T-helper 17 cell (primary cell): ENCODE results near the gene SLC2A5. TPM values are rescaled to one million over a fixed set of nuclear protein-coding genes. Genes with fewer than 3 reads are reported as not detected.
"Not testable (repeated sequence)": the region's sequence is repeated elsewhere in the genome, so short reads cannot be mapped to it uniquely, and the experiment has no call there.

Experiments
- ATAC-seq: fragments of 150-1000 bp; cut with Tn5 transposase; 2 replicates; pipeline ENCODE4 v1.10.0; 2021; ENCODE audit warnings: mild to moderate bottlenecking, moderate library complexity
- DNase-seq, 3 donors: peaks; one replicate each; pipeline versions ENCODE4 v3.0.0 to v3.0.0-alpha.2; 2020 to 2021
- H3K9me3 ChIP-seq: one replicate; pipeline ENCODE4 v1.7.0; 2013; ENCODE audit warnings: low read length, mild to moderate bottlenecking; ENCODE audit not compliant: control insufficient read depth, poor library complexity, severe bottlenecking
- H3K27ac Mint-ChIP-seq: one replicate; pipeline ENCODE4 v1.8.0; 2022; ENCODE audit warnings: mild to moderate bottlenecking, moderate library complexity, mixed read lengths
- H3K27me3 Mint-ChIP-seq: one replicate; pipeline ENCODE4 v1.8.0; 2022; ENCODE audit warnings: mixed read lengths
- H3K36me3 Mint-ChIP-seq: one replicate; pipeline ENCODE4 v1.8.0; 2022; ENCODE audit warnings: low read depth, mixed read lengths
- H3K4me1 Mint-ChIP-seq: one replicate; pipeline ENCODE4 v1.8.0; 2022; ENCODE audit warnings: mild to moderate bottlenecking, mixed read lengths
- H3K4me3 Mint-ChIP-seq: one replicate; pipeline ENCODE4 v1.8.0; 2022; ENCODE audit warnings: mild to moderate bottlenecking, moderate library complexity, mixed read lengths
- total RNA-seq, 4 donors: library from RNA in 2 of 4; stranded (reverse) in 2 of 4; gene quantifications; one replicate each; pipeline ENCODE4 v1.2.3 and lab custom pipeline; 2022 to 2026

SLC2A5 gene
- total RNA-seq, 2 donors from 2014 or later = 0.85 TPM; not detected in 1

GRCh38 chr1:9014475-9015375, 54.7 kb downstream of the SLC2A5 start:
- no peak overlapping the region for H3K4me3 Mint-ChIP-seq
- no peak overlapping the region for H3K27ac Mint-ChIP-seq
- peaks cover 33% of the 10 kb centered on the region for H3K27me3 Mint-ChIP-seq
- H3K36me3 Mint-ChIP-seq = peaks cover 4% of the 10 kb centered on the region
- DNase-seq (no peak), ATAC-seq (no peak)
- H3K4me1 Mint-ChIP-seq = peaks cover 15% of the 10 kb centered on the region
- H3K9me3 ChIP-seq = no peaks in the 10 kb centered on the region

- no peaks in the 10 kb centered on the region for H3K9me3 ChIP-seq
- peaks cover 33% of the 10 kb centered on the region for H3K27me3 Mint-ChIP-seq
- H3K36me3 Mint-ChIP-seq = peaks cover 4% of the 10 kb centered on the region
- H3K4me3 Mint-ChIP-seq = no peak overlapping the region
- peaks cover 13% of the 10 kb centered on the region for H3K4me1 Mint-ChIP-seq
- ATAC-seq (no peak), DNase-seq (no peak)
- H3K27ac Mint-ChIP-seq = no peak overlapping the region
These were observed 55.6 kb downstream of the SLC2A5 start for GRCh38 chr1:9013819-9014218.

- DNase-seq (no peak), ATAC-seq (no peak)
- H3K9me3 ChIP-seq = no peaks in the 10 kb centered on the region
- H3K4me1 Mint-ChIP-seq = peaks cover 11% of the 10 kb centered on the region
- no peak overlapping the region for H3K27ac Mint-ChIP-seq
- peaks cover 2% of the 10 kb centered on the region for H3K36me3 Mint-ChIP-seq
- peaks cover 21% of the 10 kb centered on the region for H3K27me3 Mint-ChIP-seq
- H3K4me3 Mint-ChIP-seq = no peak overlapping the region
These were observed 58.6 kb downstream of the SLC2A5 start for GRCh38 chr1:9010781-9011323.

GRCh38 chr1:9009438-9010370, 59.7 kb downstream of the SLC2A5 start:
- no peaks in the 10 kb centered on the region for H3K9me3 ChIP-seq
- H3K36me3 Mint-ChIP-seq = peaks cover 2% of the 10 kb centered on the region
- DNase-seq (no peak), ATAC-seq (no peak)
- H3K4me1 Mint-ChIP-seq = peaks cover 8% of the 10 kb centered on the region
- no peak overlapping the region for H3K4me3 Mint-ChIP-seq
- peaks cover 21% of the 10 kb centered on the region for H3K27me3 Mint-ChIP-seq
- no peak overlapping the region for H3K27ac Mint-ChIP-seq

- Mint-ChIP-seq H3K27ac (no peak overlapping the region), H3K27me3 (peaks cover 12% of the 10 kb centered on the region), H3K4me3 (no peak overlapping the region), H3K4me1 (peaks cover 8% of the 10 kb centered on the region), H3K36me3 (peaks cover 2% of the 10 kb centered on the region)
- DNase-seq (no peak), ATAC-seq (no peak)
- H3K9me3 ChIP-seq = no peaks in the 10 kb centered on the region
These were observed 61.2 kb downstream of the SLC2A5 start for GRCh38 chr1:9008236-9008635.

GRCh38 chr1:9006956-9007615, 62.3 kb downstream of the SLC2A5 start:
- no peak overlapping the region for H3K4me3 Mint-ChIP-seq
- ATAC-seq (no peak), DNase-seq (no peak)
- no peak overlapping the region for H3K27ac Mint-ChIP-seq
- peaks cover 8% of the 10 kb centered on the region for H3K4me1 Mint-ChIP-seq
- H3K36me3 Mint-ChIP-seq = peaks cover 2% of the 10 kb centered on the region
- no peaks in the 10 kb centered on the region for H3K9me3 ChIP-seq
- peaks cover 10% of the 10 kb centered on the region for H3K27me3 Mint-ChIP-seq

GRCh38 chr1:9005395-9005708, 64.1 kb downstream of the SLC2A5 start:
- no peaks in the 10 kb centered on the region for H3K9me3 ChIP-seq
- DNase-seq (no peak), ATAC-seq (no peak)
- Mint-ChIP-seq H3K27me3 (peaks cover 1% of the 10 kb centered on the region), H3K4me1 (peaks cover 2% of the 10 kb centered on the region), H3K36me3 (no peaks in the 10 kb centered on the region), H3K27ac (no peak overlapping the region), H3K4me3 (no peak overlapping the region)

GRCh38 chr1:9004700-9005394, 64.6 kb downstream of the SLC2A5 start:
- Mint-ChIP-seq H3K36me3 (no peaks in the 10 kb centered on the region), H3K27ac (no peak overlapping the region), H3K27me3 (no peaks in the 10 kb centered on the region), H3K4me3 (no peak overlapping the region), H3K4me1 (peaks cover 2% of the 10 kb centered on the region)
- ATAC-seq (peak; percentile 96), DNase-seq (peak; percentile 44 to 82 (median 53))
- no peaks in the 10 kb centered on the region for H3K9me3 ChIP-seq

- H3K4me3 Mint-ChIP-seq = no peak overlapping the region
- no peak overlapping the region for H3K27ac Mint-ChIP-seq
These were observed 65.3 kb downstream of the SLC2A5 start for GRCh38 chr1:9004031-9004699.

GRCh38 chr1:9002215-9002560, 67.2 kb downstream of the SLC2A5 start:
- DNase-seq, H3K27me3 Mint-ChIP-seq, ATAC-seq, H3K4me1 Mint-ChIP-seq, H3K27ac Mint-ChIP-seq, H3K9me3 ChIP-seq, H3K36me3 Mint-ChIP-seq, H3K4me3 Mint-ChIP-seq: not testable (repeated sequence)

More at GRCh38 chr1:9004031-9004699, 65.3 kb downstream of the SLC2A5 start:
- ATAC-seq (no peak), DNase-seq (no peak)
- H3K9me3 ChIP-seq = no peaks in the 10 kb centered on the region
- H3K36me3 Mint-ChIP-seq = no peaks in the 10 kb centered on the region
- H3K27me3 Mint-ChIP-seq = no peaks in the 10 kb centered on the region
- H3K4me1 Mint-ChIP-seq = peaks cover 2% of the 10 kb centered on the region

- H3K4me3 Mint-ChIP-seq, H3K36me3 Mint-ChIP-seq, H3K9me3 ChIP-seq, H3K27me3 Mint-ChIP-seq, H3K4me1 Mint-ChIP-seq, ATAC-seq, DNase-seq, H3K27ac Mint-ChIP-seq: not testable (repeated sequence)
These were observed 67.8 kb downstream of the SLC2A5 start for GRCh38 chr1:9001534-9002214.
